NCI-H187 (cell line): ENCODE measurements around the gene MUC4.

Experiments
- DNase-seq, 2 experiments: peaks; one replicate each; lab custom pipeline; 2025; lab: John Stamatoyannopoulos, UW

The MUC4 gene

GRCh38 chr3:195699860-195700259 is 111.9 kb downstream of the MUC4 start:
- no peak for DNase-seq

- DNase-seq, result no peak
These were observed 112.3 kb downstream of the MUC4 start for GRCh38 chr3:195699388-195699771.

GRCh38 chr3:195698647-195699387 is 112.9 kb downstream of the MUC4 start:
- DNase-seq, result no peak

GRCh38 chr3:195698325-195698646 is 113.4 kb downstream of the MUC4 start:
- DNase-seq, result no peak

GRCh38 chr3:195697582-195698324 is 114.0 kb downstream of the MUC4 start:
- DNase-seq, result no peak
